ENCODE measurements around the gene APLP2.
"Not testable (repeated sequence)": the region's sequence is repeated elsewhere in the genome, so short reads cannot be mapped to it uniquely, and the experiment has no call there.

The APLP2 gene

DNA sequence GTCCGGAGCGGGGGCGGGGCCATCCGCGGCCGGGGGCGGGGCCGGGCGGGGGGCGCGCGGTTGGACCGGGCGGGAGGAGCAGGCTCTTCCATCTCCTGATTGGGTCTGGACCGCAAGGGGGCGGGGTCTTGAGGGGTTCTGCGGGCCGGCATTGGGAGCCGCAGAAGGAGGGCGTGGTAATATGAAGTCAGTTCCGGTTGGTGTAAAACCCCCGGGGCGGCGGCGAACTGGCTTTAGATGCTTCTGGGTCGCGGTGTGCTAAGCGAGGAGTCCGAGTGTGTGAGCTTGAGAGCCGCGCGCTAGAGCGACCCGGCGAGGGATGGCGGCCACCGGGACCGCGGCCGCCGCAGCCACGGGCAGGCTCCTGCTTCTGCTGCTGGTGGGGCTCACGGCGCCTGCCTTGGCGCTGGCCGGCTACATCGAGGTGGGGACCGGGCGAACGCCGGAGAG lies at the start of gene APLP2:
Gene APLP2 (plus strand): TSS at position 236 of the 450 bp plus-strand sequence. CDS start 84 bp downstream, at position 320.
- peak; percentile 98 for DNase-seq

DNA sequence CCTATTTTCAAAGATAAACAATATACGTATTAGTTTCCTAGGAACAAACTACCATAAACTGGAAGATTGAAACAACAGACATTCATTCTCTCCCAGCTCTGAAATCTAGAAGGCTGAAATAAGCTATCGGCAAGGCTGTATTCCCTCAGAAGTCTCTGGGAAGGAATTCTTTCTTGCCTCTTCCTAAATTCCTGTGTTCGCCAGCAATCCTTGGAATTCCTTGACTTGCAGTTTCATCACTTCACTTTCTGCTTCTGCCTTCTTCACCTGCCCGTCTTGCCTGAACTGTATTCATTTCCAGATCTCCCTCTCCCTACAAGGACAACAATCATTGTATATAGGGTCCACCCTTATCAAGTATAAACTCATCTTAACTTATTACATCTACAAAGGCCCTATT lies 49.4 kb upstream of the APLP2 start:
- DNase-seq = no peak

DNA sequence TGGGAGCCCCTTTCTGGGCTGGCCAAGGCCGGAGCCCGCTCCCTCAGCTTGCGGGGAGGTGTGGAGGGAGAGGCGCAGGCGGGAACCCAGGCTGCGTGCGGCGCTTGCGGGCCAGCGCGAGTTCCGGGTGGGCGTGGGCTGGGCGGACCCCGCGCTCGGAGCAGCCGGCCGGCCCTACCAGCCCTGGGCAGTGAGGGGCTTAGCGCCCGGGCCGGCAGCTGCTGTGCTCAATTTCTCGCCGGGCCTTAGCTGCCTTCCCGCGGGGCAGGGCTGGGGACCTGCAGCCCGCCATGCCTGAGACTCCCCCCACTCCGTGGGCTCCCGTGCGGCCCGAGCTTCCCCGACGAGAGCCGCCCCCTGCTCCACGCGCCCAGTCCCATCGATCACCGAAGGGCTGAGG lies 48.1 kb upstream of the APLP2 start:
- not testable (repeated sequence) for DNase-seq

DNA sequence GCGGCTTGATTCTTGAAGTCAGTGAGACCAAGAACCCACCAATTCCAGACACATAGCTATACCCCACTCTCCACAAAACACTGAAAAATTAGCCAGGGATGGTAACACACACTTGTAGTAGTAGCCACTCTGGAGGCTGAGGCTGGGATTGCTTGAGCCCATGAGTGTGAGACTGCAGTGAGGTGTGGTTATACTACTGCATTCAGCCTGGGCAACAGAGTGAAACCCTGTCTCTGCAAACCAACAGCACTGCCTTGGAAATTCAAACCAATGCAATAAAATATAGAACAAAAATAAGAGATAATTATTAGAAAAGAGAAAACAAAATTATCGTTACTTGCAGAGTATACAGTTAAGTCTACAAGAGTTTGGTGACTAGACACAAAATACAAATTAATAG lies 46.9 kb upstream of the APLP2 start:
- DNase-seq = no peak

DNA sequence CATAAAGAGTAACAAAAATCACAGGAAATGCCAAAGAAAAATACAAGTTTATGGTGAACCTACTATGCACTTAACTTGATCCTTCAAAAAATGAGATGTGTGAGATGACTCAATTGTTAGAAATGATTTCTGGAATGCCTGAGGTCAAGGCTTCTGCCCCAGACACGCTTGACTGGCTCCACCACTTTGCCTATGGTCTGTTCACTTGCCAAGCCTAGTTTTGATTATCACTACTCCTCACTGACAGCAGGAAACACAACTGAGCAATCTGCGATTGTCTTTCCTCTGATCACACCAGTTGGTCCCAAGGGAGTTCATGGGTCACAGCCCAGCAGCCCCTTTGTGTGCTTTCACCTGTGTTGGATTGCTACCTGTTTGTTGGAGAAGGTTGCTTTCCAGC lies 46.5 kb upstream of the APLP2 start:
- no peak for DNase-seq

DNA sequence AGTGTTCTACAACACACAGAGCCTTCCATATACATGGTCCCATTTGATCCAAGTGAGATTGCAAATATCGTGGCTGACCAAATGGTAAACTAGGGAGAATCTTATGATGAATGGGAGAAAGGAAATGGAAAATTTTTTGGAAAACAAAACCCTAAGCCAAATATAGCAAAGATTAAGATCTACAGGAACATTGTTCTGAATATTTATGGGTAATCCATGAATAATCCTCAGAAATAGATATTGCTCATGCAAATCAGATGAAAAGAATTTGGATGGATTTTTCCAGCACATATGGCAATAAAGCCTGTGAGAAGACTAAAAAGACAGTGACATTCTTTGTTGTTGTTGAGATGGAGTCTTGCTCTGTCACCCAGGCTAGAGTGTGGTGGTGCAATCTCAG lies 45.3 kb upstream of the APLP2 start:
- DNase-seq = no peak

DNA sequence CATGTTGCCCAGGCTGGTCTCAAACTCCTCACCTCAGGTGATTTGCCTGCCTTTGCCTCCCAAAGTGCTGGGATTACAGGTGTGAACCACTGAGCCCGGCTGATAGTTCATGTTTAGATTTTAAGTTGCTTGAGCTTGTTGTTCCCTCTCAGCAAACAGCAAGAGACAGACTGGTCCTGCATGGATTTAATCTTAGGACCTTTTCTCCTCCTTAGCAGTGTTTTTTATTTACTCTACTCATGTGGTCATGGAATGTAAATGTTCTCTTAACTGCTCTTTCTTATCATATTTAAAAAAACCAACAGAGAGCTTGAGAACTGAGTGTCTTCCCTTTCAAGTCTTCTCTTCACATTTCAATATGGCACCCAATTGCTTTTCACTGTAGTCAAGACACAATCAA lies 44.3 kb upstream of the APLP2 start:
- no peak for DNase-seq

DNA sequence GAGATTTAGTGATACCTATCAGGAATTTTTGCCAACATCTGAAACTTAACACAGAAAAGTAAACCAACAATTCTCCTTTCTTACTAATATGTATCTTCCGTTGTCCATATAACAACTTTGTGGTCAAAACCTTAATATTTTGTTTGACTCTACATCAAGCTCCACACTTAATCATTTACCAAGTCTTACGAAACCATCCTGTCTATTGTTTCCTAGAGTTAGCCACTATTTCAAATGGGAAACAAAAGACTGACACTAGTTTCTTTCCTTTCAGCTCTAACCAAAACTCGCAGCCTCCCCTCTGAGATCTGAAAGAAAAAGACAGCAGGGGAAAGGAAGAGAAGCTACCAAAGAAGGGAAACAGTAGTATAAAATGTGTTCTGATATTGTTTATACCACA lies 40.6 kb upstream of the APLP2 start:
- DNase-seq = no peak

DNA sequence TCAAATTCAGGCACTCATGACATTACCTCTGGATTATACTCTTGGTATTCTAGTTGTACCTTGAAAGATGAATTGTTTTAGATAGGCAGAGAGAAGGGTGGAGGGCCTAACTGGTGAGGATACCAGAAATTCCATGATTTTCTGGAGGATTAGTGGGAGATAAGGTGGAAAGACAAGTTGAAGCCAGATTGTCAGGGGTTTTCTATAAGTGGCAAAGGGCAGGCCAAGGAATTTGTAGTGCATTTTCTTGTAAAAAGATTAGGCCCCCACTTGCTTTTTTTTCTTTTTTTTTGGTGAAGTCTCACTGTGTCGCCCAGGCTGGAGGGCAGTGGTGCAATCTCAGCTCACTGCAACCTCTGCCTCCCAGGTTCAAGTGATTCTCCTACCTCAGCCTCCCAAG lies 38.6 kb upstream of the APLP2 start:
- no peak for DNase-seq

DNA sequence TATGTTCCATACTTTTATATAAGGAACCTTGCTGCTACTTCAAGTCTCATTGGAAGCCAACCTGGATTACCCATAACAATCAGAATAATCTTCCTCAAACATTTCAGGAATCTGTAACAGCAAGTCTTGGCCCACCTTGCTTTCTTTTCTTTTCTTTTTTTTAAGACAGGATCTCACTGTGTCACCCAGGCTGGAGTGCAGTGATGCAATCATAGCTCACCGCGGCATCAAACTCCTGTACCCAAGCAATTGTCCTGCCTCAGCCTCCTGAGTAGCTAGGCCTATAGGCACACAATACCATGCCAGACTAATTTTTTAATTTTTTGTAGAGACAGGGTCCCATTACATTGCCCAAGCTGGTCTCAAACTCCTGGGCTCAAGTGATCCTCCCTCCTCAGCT lies 37.7 kb upstream of the APLP2 start:
- no peak for DNase-seq

DNA sequence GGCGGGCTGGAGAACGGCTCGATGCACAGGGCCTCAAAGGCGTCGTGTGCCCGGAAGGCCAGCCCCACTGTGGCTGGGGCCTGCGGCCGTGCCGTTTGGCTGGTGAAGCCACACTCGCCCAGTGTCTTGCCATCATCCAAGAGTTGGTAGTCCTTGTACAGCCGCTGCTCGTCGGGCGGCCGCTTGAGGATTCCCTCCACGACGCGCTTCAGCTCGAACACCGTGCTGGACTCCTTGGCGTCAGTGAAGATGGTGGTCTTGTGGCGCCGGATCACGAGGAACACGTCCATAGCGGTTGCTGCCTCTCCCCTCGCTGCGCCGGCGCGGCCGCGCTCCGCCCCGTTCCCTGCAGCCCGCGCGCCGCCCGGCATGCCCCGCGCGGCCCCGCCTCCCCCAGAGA lies 36.8 kb upstream of the APLP2 start:
- DNase-seq = no peak

DNA sequence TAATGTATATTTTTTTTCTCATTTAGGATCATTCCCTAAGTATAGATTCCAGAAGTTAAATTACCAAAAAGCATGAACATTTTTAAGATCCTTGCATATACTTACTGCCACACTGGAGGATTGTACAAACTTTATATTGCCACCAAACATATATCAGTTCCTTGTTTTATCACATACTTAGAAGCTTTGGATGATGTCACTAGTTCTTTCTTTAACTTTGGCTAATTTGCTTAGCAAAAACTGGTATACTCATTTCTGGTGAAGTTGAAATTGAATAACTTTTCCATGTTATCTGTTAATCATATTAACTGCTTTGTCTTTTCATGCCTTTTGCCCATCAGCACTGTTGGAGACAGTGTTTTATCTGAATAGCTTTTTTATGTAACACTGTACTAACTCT lies 35.5 kb upstream of the APLP2 start:
- no peak for DNase-seq

DNA sequence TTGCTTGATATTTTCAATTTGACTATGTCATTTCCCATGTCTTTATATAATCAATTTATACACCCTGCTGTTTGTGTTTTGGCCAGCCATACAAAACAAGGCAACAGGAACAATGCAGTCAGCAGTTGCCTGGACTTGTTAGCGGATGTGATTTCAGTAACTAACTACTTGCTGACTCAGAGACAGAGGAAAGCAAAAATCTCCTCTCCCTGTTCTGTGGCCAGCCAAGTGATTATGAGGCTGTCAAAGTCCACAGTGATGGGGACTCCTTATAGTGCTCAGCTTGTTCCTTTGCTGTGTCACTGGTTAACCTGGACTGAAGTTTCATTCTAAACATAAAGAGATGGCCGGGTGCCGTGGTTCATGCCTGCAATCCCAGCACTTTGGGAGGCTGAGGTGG lies 32.6 kb upstream of the APLP2 start:
- DNase-seq = no peak

DNA sequence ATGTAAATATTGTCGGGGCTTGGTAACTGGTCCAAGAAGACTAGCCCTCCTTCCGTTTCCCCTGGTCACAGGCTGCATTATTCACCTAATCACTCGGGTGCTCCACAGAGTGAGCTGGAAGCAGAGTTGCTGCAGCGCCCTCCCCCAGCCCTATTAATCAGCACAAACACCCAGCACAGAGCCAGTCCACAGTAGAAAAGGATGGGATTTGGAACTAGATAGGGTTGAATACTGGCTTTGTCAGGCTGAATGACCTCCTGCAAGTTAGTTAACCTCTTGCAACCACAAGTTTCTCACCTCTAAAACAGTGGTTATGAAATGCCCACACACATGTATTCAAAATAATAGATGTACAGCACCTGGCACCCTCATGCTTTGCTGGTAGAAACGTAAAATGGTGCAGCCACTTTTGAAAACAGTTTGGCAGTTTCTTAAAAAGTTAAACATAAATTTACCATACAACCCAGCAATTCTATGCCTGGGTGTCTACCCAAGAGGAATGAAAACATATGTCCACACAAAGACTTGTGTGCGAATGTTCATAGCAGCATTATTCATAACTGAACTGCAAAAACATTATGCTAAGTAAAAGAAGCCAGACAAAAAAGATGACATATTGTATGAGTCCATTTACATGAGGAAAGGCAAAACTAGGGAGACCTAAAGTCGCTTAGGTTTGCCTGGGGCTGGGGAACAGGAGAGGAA lies 31.7 kb upstream of the APLP2 start:
- DNase-seq = no peak

DNA sequence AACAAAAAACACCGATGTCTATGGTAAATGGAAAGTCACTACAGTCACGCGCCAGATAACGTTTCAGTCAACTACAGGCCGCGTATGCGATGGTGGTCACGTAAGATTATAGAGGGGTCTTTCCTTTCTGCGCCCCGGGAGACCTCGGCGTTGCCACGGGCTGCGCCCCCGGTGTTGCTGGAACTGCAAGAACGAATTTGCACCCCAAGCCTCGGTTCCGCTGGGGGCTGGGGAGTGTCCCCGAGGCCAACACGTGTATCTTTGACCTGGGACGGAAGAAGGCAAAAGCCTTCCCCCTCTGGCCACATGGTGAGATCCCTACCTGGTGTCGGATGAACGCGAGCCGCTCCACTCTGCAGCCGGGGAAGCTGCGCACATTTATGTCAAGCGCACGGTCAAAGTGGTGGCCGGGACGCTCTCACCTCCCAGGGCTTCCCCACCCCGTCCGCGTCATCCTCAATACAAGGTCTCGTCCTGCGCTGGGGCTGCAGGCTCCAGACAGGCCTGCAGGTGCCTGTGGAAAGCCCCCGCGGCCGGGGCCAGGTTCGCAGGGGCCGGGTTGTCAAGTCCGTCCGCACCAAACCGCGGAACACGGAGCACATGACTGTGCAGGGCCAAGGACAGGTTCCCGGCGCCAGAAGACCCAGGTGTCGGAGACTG lies 29.3 kb upstream of the APLP2 start:
- no peak for DNase-seq

DNA sequence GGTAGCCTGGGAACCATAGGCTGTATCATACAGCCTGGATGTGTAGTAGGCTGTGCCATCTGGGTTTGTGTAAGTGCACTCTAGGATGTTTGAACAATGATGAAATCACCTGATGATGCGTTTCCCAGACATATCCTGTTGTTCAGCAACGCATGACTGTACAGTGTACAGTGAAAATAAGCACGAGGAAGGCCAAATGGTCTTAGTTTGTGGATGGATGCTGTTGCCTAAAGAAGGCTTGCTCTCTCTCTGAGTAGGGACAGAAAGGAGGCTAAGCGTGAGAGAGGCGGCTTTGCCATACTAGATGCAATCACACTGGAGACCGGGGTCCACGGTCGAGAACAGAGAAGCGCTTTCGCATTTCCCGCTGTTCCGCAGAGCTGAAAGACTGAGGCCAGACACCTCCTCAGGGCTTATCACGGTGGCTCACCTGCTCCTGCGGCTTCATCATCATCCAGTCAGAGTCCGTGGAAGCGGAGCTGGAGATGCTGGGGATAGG lies 27.6 kb upstream of the APLP2 start:
- DNase-seq = no peak

DNA sequence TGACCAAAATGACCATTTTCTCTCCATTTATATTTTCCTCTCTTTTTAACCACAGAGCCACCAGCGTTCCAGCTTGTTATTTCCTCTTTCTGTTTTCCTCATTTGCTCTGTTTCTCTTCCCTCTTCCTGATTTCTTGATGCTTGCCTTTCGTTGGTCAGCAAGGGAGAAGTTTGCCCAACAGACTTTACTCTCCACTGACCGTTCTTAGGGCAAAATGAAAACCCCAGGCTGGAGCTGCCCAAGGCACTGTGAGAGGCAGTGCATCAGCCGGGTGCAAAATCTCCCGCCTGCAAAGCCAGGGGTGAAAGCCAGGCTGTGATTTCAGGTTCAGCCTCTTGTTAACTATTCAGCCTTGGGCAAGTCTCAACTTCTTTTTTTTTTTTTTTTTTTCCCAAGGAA lies 26.1 kb upstream of the APLP2 start:
- no peak for DNase-seq

DNA sequence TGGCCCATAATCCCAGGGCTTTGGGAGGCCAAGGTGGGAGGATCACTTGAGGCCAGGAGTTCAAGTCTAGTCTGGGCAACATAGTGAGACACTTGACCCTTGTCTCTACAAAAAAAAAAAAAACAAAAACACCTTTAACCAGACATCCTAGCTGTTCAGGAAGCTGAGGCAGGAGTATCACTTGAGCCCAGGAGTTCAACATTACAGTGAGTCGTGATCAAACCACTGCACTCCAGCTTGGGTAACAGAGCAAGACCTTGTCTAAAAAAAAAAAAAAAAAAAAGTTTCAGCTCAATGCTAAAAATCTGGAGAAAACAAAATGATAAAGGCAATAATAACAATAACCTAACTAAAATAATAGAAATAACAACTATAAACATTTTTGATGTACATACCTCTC lies 22.6 kb upstream of the APLP2 start:
- no peak for DNase-seq

DNA sequence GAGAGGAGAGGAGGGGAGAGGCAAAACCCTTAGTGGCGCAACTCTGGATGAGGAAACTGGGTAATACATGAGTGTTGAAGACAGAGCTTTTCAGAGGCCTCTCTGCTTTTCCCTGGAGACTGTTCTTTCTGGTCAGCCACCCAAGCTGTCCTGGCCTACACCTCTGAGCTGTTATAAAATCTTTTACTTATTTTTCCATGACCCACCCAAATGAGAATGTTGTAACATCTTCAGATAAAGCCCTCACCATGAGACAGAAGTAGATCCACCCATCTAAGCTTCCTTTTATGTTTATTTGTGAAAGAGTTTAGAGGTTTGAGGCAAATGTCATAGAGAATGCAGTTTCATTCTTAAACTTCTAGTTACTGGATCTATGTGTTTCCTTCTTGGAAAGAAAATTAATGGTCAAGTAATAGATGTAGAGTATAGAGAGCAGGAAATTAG lies 20.3 kb upstream of the APLP2 start:
- no peak for DNase-seq

DNA sequence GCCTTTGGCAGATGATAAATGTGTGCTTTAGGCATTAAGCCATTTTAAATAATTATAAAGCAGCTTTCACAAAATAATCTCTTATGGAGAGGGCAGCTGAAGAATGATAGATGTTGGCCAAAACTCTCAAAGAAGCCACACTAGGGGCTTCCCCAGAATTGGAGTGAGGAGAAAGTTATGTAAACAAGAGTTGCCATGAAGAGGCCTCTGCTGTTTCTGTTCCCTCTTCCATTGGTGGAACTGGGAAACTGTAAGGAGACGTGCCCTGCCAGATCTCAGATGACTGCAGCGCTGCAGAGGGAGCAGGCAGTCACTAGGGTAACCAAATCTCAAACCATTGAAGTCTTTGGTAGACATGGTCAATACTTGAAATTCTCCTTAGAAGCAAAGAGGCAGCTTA lies 19.4 kb upstream of the APLP2 start:
- no peak for DNase-seq

DNA sequence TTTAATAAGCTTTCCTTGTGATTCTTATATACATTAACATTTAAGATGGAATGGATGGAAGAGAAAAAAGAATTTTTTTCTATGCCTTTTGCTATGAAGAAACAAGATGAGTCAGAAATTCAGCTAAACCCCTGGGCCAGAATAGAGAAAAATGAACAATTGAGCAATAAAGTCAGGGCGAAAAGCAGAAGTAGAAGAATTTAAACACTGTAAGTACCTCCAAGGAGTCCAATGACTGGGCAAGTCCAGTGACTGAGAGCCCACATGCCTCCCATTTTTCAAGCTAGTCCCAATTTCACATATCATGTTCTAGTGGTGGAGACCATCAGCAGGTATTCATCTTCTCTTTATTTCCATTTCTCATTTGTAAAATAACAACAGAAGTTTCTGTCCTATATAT lies 18.6 kb upstream of the APLP2 start:
- DNase-seq = no peak

DNA sequence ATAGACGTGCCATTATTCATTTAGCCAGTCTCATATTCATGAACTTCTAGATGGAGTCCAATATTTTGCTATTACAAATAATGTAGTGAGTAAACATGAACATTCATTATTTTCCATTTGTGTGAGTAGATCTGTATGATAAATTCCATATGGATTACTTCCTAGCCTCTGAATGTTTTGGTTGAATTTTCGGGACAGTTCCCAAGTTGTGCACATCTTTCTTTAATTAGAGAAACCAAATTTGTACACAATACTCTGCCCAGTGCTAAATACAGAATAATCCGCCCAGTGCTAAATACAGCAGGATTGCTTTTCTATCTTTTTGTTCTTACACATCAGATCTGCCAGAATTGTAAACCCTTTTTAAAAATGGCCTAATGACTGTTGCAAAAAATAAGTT lies 17.1 kb upstream of the APLP2 start:
- DNase-seq = no peak

DNA sequence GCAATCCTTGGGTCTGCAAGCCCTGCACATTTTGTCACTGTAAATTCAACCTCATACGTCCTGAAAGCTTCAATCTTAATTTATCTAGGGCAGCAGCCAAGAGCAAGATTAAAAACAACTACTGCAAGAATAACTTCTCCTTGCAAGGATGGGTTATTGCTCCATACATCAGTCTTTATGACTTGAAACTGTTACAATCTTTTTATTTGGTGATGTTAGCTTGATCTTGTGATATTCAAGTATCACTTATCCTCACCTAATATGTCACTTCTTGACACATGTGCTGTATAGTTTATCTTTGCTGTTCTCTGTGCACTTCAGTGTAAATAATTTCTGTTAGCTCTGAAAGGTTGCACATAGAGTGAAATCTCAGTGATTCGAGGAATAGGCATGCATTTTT lies 14.7 kb upstream of the APLP2 start:
- no peak for DNase-seq

DNA sequence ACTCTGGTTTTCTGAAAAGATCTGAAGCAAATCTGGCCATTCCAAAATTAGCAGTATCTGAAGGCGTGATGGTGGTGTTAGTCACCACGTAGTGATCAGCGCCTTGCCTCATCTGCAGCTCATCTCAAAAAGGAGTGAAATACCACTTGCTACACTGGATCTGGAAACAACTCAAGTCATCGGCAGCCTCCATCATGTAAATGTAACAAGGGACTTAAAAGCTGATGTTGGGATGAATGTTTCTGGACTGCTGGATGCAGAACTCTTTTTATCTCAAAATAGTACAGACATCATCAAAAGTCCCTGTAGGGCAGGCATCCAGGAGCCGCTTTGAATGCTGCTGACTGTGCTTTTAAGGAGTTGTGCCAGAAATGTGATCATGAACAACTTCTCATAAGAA lies 14.1 kb upstream of the APLP2 start:
- no peak for DNase-seq

DNA sequence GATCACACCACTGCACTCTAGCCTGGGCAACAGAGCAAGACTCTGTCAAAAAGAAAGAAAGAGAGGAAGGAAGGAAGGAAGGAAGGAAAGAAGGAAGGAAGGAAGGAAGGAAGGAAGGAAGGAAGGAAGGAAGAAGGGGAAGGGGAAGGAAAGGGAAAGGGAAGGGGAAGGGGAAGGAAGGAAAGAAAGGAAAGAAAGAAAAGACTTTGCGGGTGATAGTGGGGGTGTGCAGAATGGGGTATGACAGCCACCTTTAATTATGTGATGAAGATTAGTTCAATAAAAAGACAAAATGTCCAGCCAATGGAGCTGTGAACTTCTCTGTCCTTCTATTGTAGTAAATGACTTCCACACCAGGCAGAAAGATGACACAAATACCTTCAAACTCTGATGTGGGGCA lies 8.7 kb upstream of the APLP2 start:
- DNase-seq = no peak
